GM12873 (cell line): ENCODE measurements around the gene PCSK5.

Source experiments
- CTCF ChIP-seq: IDR thresholded peaks from 2 replicates; pipeline ENCODE4 v1.5.1; 2012; ENCODE audit warnings: low read depth, mild to moderate bottlenecking, moderate library complexity, low read length, control low read depth; ENCODE audit not compliant: insufficient read depth; ENCODE audit errors: missing control alignments

Gene PCSK5

GRCh38 chr9:76136986-76137385 is 246.5 kb downstream of the PCSK5 start:
- no peak for TF ChIP-seq CTCF

- TF ChIP-seq CTCF: no peak
These were observed 247.5 kb downstream of the PCSK5 start for GRCh38 chr9:76137931-76138330.

GRCh38 chr9:76138360-76138759 is 247.9 kb downstream of the PCSK5 start:
- TF ChIP-seq CTCF: no peak

GRCh38 chr9:76143834-76144233 is 253.4 kb downstream of the PCSK5 start:
- TF ChIP-seq CTCF: no peak

- TF ChIP-seq CTCF: no peak
These were observed 259.5 kb downstream of the PCSK5 start for GRCh38 chr9:76150013-76150412.

GRCh38 chr9:76151267-76151666 is 260.8 kb downstream of the PCSK5 start:
- TF ChIP-seq CTCF: no peak

GRCh38 chr9:76153339-76153738 is 262.9 kb downstream of the PCSK5 start:
- no peak for TF ChIP-seq CTCF
